ENCODE results near the gene SARS2.
A peak's percentile ranks its signal among the peaks of the same experiment; 100 is the strongest.
"Not testable (repeated sequence)": the region's sequence is repeated elsewhere in the genome, so short reads cannot be mapped to it uniquely, and the experiment has no call there.

The SARS2 gene

DNA sequence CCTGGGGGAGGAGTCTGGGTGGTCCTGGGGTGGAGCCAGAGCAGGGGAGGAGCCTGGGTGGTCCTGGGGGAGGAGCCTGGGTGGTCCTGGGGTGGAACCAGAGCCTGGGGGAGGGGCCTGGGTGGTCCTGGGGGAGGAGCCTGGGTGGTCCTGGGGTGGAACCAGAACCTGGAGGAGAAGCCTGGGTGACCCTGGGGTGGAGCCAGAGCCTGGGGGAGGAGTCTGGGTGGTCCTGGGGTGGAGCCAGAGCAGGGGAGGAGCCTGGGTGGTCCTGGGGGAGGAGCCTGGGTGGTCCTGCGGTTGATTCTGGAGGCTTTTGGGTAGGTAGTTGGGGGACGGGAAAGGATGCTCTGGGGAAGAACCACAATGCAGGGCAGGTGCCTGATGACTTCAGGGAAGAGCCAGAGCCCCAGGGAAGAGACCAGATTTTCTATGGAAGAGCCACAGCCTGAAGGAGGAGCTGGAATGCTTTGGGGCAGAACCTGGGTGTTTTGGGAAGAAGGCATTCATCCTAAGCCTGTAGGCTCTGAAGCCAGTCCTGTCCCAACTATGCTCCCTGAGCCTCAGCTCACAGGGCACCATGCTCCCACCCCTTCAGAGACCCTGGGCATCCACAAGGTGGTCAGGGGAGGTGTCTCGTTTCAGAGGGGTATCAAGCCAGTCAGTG lies 15.1 kb upstream of the SARS2 start:
- DNase-seq = no peak

DNA sequence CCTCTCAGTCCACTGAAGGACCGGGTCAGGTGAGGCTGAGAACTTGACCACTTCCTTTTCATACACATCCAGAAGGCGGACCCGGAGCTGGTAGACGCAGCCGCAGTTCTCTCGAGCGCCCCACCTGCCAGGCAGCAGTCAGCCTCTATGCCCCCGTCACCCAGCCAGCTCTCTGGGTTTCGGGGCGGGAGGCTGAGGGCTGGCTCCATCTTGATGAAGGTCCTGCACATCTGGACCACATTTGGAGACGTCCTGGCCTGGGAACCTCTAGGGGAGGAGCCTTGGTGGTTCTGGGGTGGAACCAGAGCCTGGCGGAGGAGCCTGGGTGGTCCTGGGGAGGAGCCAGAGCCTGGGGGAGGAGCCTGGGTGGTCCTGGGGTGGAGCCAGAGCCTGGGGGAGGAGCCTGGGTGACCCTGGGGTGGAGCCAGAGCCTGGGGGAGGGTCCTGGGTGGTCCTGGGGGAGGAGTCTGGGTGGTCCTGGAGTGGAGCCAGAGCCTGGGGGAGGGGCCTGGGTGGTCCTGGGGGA lies 14.5 kb upstream of the SARS2 start:
- DNase-seq = no peak

DNA sequence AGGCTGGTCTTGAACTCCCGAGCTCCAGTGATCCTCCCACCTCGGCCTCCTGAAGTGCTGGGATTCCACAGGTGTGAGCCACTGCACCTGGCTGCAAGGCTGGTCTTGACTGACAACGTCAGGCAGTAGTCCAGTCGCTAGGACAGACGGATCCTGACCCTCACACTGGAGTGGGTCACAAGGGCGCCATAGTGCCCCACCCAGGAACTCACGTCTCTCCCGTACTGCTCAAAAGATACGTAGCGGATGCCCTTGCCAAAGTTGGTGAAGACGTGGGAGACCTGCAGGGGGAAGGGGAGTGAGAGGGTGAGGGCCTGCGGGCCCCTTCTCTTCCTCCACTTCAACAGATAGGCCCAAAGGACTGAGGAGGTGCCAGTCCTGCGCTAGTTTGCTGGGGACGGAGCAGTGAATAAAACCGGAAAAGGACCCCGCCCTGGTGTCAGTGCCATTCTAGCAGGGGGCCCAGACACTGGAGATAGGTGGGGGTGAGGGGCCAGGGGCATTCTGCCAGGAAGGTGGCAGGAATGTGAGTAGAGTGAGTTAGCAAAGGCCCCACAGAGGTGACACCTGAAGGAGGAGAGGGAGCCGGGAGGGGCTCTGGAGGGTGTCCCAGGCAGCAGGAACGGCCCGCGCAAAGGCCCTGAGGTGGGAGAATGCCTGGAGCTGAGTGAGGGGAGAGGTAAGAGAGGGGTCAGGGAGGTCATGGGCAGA lies 12.1 kb upstream of the SARS2 start:
- no peak for DNase-seq

DNA sequence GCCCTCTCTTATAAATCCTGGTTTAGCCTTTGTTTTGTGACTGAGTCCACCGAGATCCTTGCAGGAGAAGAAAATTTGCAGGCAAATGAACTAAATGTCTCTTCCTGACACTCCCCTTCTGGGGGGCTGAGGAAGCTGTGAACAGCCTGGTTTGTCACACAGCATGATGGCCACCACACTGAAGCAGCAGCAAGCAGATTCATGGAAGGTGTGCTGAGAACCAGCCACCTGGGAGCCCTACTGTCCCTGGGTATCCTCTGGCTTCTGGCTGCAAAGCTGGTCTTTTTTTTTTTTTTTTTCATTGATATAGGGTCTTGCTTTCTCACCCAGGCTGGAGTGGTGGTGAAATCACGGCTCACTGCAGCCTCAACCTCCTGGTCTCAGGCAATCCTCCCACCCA lies 11.4 kb upstream of the SARS2 start:
- no peak for DNase-seq

- not testable (repeated sequence) for DNase-seq
Observed at GRCh38 chr19:38941466-38941865, 10.9 kb upstream of the SARS2 start.

DNA sequence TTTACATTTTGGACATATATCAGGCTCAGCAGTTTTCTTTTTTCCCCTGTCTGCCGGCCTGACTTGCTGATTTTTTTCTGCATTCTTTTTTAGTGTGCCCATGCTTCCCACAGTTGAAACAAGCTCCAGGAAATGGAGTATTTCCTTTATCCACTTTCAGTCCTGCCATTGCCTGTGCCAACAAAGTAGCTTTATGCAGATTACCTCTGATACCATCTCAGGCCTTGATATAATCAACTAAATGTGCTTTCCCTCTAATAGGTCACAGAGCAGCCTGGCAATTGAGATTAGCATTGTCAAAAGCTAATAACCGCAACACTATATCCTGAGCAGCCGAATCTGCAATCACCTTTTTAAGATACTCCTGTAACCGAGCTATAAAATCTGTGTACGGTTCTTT lies 9.4 kb upstream of the SARS2 start:
- no peak for DNase-seq

GRCh38 chr19:38933544-38933943 lies 3.0 kb upstream of the SARS2 start:
- DNase-seq = no peak

GRCh38 chr19:38932425-38933179 lies 2.0 kb upstream of the SARS2 start:
- DNase-seq = peak; percentile 32

GRCh38 chr19:38931521-38931793 lies 894 bp upstream of the SARS2 start:
- DNase-seq = no peak

DNA sequence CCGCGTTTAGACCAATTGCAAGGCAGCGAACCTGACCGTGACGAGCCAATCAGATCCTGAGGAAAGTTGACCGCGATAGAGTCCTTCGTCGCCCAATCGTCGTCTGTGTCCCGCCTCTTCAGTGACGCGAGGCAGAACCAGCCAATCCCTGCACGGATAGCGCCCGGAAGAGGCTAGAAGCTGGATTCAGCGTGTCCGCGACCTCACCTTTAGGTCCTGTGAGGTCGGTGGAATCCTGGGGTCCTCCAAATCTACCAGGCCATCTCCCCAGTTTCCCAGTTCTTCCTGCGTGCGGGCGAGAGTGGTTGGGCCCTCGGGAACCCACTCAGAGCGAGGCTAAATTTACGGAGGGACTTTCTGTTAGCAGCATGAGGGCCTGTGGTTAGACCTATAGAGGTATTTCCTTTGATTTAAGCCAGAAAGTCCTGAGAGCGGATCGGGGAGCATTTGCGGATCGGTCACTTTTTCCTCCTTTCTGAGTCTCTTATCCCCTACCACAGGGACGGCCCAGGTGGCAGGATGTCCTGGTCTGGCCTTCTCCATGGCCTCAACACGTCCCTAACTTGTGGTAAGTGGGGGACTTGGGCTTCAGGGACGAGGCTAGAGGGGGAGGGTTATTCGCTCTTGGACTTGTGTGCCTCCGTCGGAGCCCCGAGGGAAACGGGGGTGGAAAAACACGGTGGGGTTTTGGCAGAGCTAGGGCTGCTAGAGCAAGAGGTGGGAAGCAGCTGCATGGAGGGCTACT lies 385 bp upstream of the SARS2 start, which contains the start of gene MRPS12:
MRPS12 (plus strand) TSS at position 169 of the 745 bp plus-strand sequence; CDS start at position 520, 351 bp downstream.
- DNase-seq = peak; percentile 97

DNA sequence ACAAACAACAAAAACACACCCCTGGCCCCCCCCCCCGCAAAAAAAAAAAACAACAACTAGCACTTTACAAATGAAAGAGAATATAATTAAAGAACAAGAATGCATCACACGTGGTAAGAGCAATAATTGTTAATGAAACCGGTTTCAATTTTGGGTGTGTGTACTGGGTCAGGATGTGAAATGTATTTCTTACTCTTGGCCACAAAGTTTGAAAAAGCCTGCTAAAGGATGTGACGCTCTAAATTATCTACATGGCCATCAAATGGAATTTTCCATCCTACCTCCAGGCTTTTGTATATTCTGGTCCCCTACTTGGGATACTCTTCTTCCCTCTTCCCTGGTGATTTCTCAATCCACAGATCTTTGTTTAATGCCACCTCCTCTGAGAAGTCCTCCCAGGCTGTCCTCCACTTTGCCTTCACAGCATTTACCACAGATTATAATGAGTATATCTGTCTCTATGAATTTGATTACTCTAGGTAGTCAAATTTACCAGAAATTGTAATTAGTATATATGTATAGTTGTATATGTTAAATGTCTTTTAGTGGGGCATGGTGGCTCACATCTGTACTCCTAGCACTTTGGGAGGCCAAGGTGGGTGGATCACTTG lies 2.1 kb downstream of the SARS2 start:
- no peak for DNase-seq

DNA sequence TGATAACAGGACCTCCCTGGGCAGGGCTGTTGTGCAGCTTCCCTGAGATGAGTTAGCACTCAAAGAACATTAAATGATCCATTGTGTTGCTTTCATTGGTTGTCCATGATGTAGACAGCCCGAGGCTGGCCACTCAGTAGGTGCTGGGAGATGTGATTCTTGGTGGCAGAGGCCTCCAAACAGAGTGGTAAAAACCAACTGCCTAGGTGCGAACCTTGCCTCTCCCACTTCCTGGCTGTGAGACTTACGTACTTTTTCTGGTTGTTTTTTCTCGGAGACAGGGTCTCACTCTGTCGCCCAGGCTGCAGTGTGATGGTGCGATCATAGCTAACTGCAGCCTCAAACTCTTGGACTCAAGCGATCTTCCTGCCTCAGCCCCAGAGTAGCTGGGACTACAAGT lies 6.2 kb downstream of the SARS2 start:
- peak; percentile 37 for DNase-seq

DNA sequence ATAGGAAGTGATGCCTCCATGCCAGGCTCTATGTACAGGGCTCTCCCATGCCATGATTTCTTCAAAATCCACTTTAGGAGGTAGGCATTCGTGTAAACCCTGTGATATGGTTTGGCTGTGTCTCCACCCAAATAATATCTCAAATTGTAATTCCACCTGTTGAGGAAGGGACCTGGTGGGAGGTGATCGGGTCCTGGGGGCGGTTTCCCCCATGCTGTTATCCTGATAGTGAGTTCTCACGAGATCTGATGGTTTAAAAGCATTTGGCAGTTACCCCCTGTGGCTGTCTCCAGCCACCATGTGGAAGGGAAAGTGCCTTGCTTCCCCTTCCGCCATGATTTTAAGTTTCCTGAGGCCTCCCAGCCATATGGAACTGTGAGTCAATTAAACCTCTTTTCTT lies 8.1 kb downstream of the SARS2 start:
- DNase-seq = no peak

DNA sequence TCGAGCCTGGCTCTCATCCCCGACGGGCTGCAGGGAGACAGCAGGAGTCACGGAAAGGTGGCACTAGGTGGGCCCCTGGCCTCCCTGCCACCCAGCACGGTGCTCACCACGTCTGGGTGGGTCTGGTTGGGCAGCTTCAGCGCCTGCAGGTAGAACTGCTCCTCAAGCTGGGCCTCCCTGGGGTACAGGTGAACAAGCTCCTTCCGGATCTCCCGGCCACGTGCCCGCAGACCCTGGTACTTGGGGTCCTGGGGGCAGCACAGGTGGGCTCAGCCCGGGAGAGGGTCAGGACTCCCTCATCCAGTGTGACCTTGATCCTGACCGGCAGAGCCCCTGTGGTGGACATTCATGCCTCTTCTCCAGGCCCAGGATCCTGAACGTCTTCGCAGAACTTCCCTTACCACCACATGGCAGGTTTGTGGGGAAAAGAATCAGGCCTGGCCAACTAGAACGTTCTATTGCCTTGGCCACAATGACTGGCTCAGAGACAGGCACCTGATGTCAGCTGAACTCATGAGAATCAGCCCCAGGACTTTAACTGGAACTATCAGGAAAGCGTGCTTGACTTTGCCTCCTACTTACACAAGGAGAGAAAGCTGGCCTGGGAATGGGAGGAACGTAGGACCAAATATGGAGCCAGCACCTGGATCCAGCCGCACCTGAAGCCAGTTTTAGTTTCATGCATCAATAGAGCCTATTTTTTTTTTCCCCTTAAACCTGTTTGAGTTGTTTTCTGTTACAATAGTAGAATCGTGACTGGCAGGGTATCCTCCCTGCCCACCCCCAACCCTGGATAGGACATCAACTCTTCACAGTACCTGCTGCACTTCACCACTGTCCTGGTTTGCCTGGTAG lies 8.9 kb downstream of the SARS2 start:
- no peak for DNase-seq

DNA sequence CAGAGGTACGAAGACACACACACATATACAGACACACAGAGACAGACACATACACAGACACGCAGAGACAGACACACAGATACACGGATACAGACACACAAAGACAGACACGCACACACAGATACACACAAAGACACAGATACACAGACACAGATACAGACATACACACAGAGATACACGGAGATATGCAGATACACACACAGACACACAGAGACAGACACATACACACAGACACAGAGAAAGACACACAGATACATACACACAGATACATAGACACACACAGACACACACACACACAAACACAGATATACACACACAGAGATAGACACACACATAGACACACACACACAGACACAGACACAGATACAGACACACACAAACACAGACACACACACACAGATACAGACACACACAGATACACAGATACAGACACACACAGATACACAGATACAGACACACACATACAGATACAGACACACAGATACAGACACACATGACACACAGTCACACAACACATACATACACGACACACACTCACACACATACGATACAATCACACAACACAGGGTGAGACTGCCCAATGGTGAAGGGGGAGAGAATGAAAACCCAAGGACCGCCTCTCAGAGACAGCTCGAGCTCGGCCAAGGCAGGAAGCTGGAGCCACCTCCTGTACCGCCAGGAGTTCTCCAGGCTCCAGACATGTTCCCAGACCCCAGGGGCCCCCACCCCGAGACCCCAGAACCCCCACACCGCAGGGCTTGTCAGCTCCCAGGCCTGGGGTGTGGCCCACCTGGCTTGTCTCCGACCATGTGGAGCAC lies 9.8 kb downstream of the SARS2 start:
- no peak for DNase-seq

GRCh38 chr19:38919837-38920601 lies 10.5 kb downstream of the SARS2 start:
- no peak for DNase-seq

DNA sequence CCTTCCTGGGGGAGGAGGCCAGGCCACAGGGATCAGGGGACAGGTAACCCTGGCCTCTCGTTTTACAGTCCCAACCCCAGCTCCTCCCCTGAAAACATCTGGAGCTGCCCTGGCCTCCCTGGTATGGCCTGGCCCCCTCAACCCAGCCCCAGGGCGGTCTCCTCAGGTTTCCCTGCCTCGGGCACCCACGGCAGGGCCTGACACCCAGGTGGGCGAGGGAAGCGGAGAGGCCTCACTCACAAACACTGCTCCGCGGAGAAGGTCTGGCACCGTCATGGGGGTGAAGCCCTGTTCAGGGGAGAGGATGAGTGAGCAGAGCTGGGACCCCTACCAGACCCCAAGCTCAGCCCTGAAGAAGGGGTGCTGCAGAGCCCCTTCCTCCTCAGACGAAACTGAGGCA lies 12.0 kb downstream of the SARS2 start:
- DNase-seq = no peak

GRCh38 chr19:38917921-38918491 lies 12.6 kb downstream of the SARS2 start:
- DNase-seq = no peak

GRCh38 chr19:38917516-38917915 lies 13.0 kb downstream of the SARS2 start:
- DNase-seq = no peak

Data from activated gamma-delta T cell treated with Interleukin-2 at 50 U/mL for 16 hours (primary cell).